H1 (cell line): Measurements from ENCODE around the gene STBD1. TPM values are rescaled to one million over a fixed set of nuclear protein-coding genes. Genes with fewer than 3 reads are reported as not detected.

Experiments used
- CTCF ChIA-PET: fragments of 300-600 bp; sonication (Branson Sonifier 250); formaldehyde crosslinking; loops from one replicate; lab custom pipeline; 2021; ENCODE audit not compliant: partially characterized antibody; lab: Charles Lee
- POLR2A ChIA-PET: fragments of 300-600 bp; sonication (Branson Sonifier 250); formaldehyde crosslinking; loops from one replicate; lab custom pipeline; 2021; ENCODE audit warnings: inconsistent platforms; ENCODE audit not compliant: partially characterized antibody; lab: Charles Lee
- DNase-seq, 2 experiments: peaks; one replicate each; pipeline versions ENCODE4 v3.0.0 to v3.0.0-alpha.2; 2010 to 2022; ENCODE audit warnings: low spot score in 2 of 2, low read depth in 1 of 2, mixed read lengths in 1 of 2
- FAIRE-seq: peaks from 2 replicates; lab custom pipeline; 2011; peaks lifted over from hg19 to GRCh38; lab: Jason Lieb, UNC
- H2AFZ ChIP-seq: 2 replicates; pipeline ENCODE4 v1.8.1; 2012; ENCODE audit warnings: low read length, inconsistent platforms
- H2AK5ac ChIP-seq: 2 replicates; pipeline ENCODE4 v1.6.1; 2013; ENCODE audit warnings: low read depth, low read length
- H2BK120ac ChIP-seq: replicated peaks from 2 replicates; pipeline ENCODE3; 2013; ENCODE audit warnings: low read depth, low read length, inconsistent platforms
- H2BK12ac ChIP-seq: 2 replicates; pipeline ENCODE4 v1.6.1; 2013; ENCODE audit warnings: low read depth, low read length
- H2BK15ac ChIP-seq: 2 replicates; pipeline ENCODE4 v1.6.1; 2013; ENCODE audit warnings: low read length
- H2BK20ac ChIP-seq: 2 replicates; pipeline ENCODE4 v1.6.1; 2013; ENCODE audit warnings: low read length
- H2BK5ac ChIP-seq: 2 replicates; pipeline ENCODE4 v1.6.1; 2013; ENCODE audit warnings: low read depth, low read length
- H3K14ac ChIP-seq: 2 replicates; pipeline ENCODE4 v1.6.1; 2013; ENCODE audit warnings: inconsistent platforms; ENCODE audit not compliant: insufficient read length
- H3K18ac ChIP-seq: 2 replicates; pipeline ENCODE4 v1.6.1; 2013; ENCODE audit warnings: low read length; ENCODE audit errors: extremely low read depth
- H3K23ac ChIP-seq: 2 replicates; pipeline ENCODE4 v1.6.1; 2013; ENCODE audit warnings: inconsistent platforms; ENCODE audit not compliant: insufficient read length
- H3K23me2 ChIP-seq: 2 replicates; pipeline ENCODE4 v1.6.1; 2013; ENCODE audit warnings: low read depth, low read length
- H3K27ac ChIP-seq: 2 replicates; pipeline ENCODE4 v1.6.1; 2011; ENCODE audit warnings: low read depth, low read length, inconsistent platforms
- H3K27me3 ChIP-seq, 4 experiments: replicated peaks in 1 of 4; 1 replicate in 1 of 4; 2 replicates in 3 of 4; pipeline versions ENCODE4 v1.6.1 to v1.8.1; 2011 to 2013; ENCODE audit warnings: low read length in 3 of 4, mild to moderate bottlenecking in 3 of 4, inconsistent platforms in 2 of 4, mixed read lengths in 2 of 4, moderate library complexity in 1 of 4; ENCODE audit not compliant: control insufficient read depth in 3 of 4, insufficient read depth in 3 of 4; ENCODE audit errors: extremely low read depth in 1 of 4
- H3K36me3 ChIP-seq, 4 experiments: 2 replicates each; pipeline versions ENCODE4 v1.6.1 to v1.8.1; 2011 to 2013; ENCODE audit warnings: mild to moderate bottlenecking in 4 of 4, low read length in 3 of 4, moderate library complexity in 2 of 4, control low read depth in 1 of 4, inconsistent platforms in 1 of 4; ENCODE audit not compliant: insufficient read depth in 4 of 4, control insufficient read depth in 2 of 4
- H3K4ac ChIP-seq: replicated peaks from 2 replicates; pipeline ENCODE3; 2013; ENCODE audit warnings: low read length, low read depth, mixed read lengths, inconsistent platforms; ENCODE audit not compliant: insufficient read length
- H3K4me1 ChIP-seq, 4 experiments: replicated peaks in 1 of 4; 1 replicate in 1 of 4; 2 replicates in 3 of 4; pipeline versions ENCODE4 v1.6.1 to v1.8.1; 2011 to 2013; ENCODE audit warnings: low read length in 3 of 4, inconsistent platforms in 2 of 4, mixed read lengths in 1 of 4; ENCODE audit not compliant: insufficient read depth in 4 of 4, control insufficient read depth in 3 of 4
- H3K4me2 ChIP-seq, 2 experiments: 2 replicates each; pipeline versions ENCODE4 v1.6.1 to v1.8.1; 2011 to 2013; ENCODE audit warnings: low read depth in 2 of 2, low read length in 2 of 2, control low read depth in 1 of 2, inconsistent platforms in 1 of 2, mild to moderate bottlenecking in 1 of 2; ENCODE audit not compliant: insufficient read depth in 1 of 2
- H3K4me3 ChIP-seq, 4 experiments: fragments of 200-600, 300-600 bp in 1 of 4; sonication (generic), shearing (Covaris generic), sonication (Bioruptor Twin) in 1 of 4; 2 replicates each; pipeline versions ENCODE4 v1.5.1 to v1.8.1; 2011 to 2016; ENCODE audit warnings: low read length in 4 of 4, low read depth in 3 of 4, control low read depth in 2 of 4, inconsistent platforms in 2 of 4, mild to moderate bottlenecking in 2 of 4, mixed read lengths in 1 of 4, moderate library complexity in 1 of 4; ENCODE audit not compliant: insufficient read depth in 2 of 4; ENCODE audit errors: extremely low read depth in 1 of 4
- H3K56ac ChIP-seq: replicated peaks from 2 replicates; pipeline ENCODE3; 2013; ENCODE audit warnings: low read depth, mild to moderate bottlenecking, mixed read lengths, low read length, inconsistent platforms; ENCODE audit not compliant: insufficient read length
- H3K79me1 ChIP-seq: 2 replicates; pipeline ENCODE4 v1.6.1; 2013; ENCODE audit warnings: low read depth, low read length, control low read depth
- H3K79me2 ChIP-seq, 2 experiments: 2 replicates each; pipeline versions ENCODE4 v1.6.1 to v1.8.1; 2012 to 2013; ENCODE audit warnings: low read length in 2 of 2, mild to moderate bottlenecking in 2 of 2, inconsistent platforms in 1 of 2; ENCODE audit not compliant: insufficient read depth in 2 of 2, control insufficient read depth in 1 of 2
- H3K9ac ChIP-seq, 4 experiments: replicated peaks in 1 of 4; 1 replicate in 1 of 4; 2 replicates in 3 of 4; pipeline versions ENCODE4 v1.6.1 to v1.8.1; 2011 to 2013; ENCODE audit warnings: low read depth in 3 of 4, low read length in 3 of 4, control low read depth in 2 of 4, mild to moderate bottlenecking in 2 of 4, moderate library complexity in 2 of 4, inconsistent platforms in 1 of 4; ENCODE audit errors: extremely low read depth in 1 of 4
- H3K9me3 ChIP-seq, 2 experiments: 2 replicates each; pipeline versions ENCODE4 v1.6.1 to v1.8.1; 2012 to 2013; ENCODE audit warnings: mild to moderate bottlenecking in 2 of 2, moderate library complexity in 2 of 2, control low read depth in 1 of 2, inconsistent platforms in 1 of 2, low read depth in 1 of 2, low read length in 1 of 2, mixed read lengths in 1 of 2; ENCODE audit not compliant: insufficient read depth in 2 of 2
- H4K20me1 ChIP-seq, 2 experiments: replicated peaks in 1 of 2; 2 replicates each; pipeline versions ENCODE3 to v1.8.1; 2011 to 2013; ENCODE audit warnings: inconsistent platforms in 2 of 2, low read length in 2 of 2, mild to moderate bottlenecking in 1 of 2; ENCODE audit not compliant: insufficient read depth in 2 of 2, control insufficient read depth in 1 of 2
- H4K5ac ChIP-seq: 2 replicates; pipeline ENCODE4 v1.6.1; 2013; ENCODE audit warnings: low read length, low read depth, mixed read lengths, inconsistent platforms; ENCODE audit not compliant: insufficient read length
- H4K8ac ChIP-seq: 2 replicates; pipeline ENCODE4 v1.8.0; 2013; ENCODE audit warnings: mild to moderate bottlenecking, moderate library complexity, low read length, inconsistent platforms; ENCODE audit not compliant: insufficient read depth; ENCODE audit errors: extremely low read depth
- H4K91ac ChIP-seq: replicated peaks from 2 replicates; pipeline ENCODE3; 2013; ENCODE audit warnings: low read length, mixed read lengths, inconsistent platforms; ENCODE audit not compliant: insufficient read length
- ASH2L ChIP-seq: fragments of 200-600, 300-600 bp; sonication (generic); IDR thresholded peaks from one replicate; pipeline ENCODE4 v1.7.1; 2017; ENCODE audit warnings: low read length
- CBX8 ChIP-seq: fragments of 300-800, 300-1000 bp; sonication (generic); IDR thresholded peaks from 2 replicates; pipeline ENCODE4 v1.7.1; 2016; ENCODE audit warnings: low read depth, low read length, borderline replicate concordance
- GTF2F1 ChIP-seq: IDR thresholded peaks from 2 replicates; pipeline ENCODE4 v1.6.1; 2012; ENCODE audit warnings: low read depth, low read length, improper control_type of control experiment, borderline replicate concordance
- HDAC2 ChIP-seq, 2 experiments: fragments of 300-600 bp in 1 of 2; sonication (generic) in 1 of 2; IDR thresholded peaks; 2 replicates each; pipeline ENCODE4 v1.6.1; 2011 to 2012; ENCODE audit warnings: low read depth in 2 of 2, low read length in 2 of 2, mild to moderate bottlenecking in 2 of 2, moderate library complexity in 2 of 2, borderline replicate concordance in 1 of 2, inconsistent platforms in 1 of 2
- POLR2A ChIP-seq, 2 experiments: IDR thresholded peaks; 1 replicate in 1 of 2; 2 replicates in 1 of 2; pipeline ENCODE4 v1.6.1; 2011; ENCODE audit warnings: low read depth in 2 of 2, low read length in 2 of 2, mild to moderate bottlenecking in 2 of 2; ENCODE audit errors: control extremely low read depth in 1 of 2
- RNF2 ChIP-seq: fragments of 200-900, 300-1000 bp; sonication (generic); IDR thresholded peaks from 2 replicates; pipeline ENCODE4 v1.7.1; 2016; ENCODE audit warnings: borderline replicate concordance, low read depth, mild to moderate bottlenecking, antibody characterized with exemption, low read length; ENCODE audit not compliant: poor library complexity, severe bottlenecking; ENCODE audit errors: missing control alignments
- SIN3A ChIP-seq, 2 experiments: IDR thresholded peaks in 1 of 2; conservative IDR thresholded peaks in 1 of 2; 2 replicates each; pipeline ENCODE4 v1.6.1; 2011 to 2012; ENCODE audit warnings: low read length in 2 of 2, improper control_type of control experiment in 1 of 2, low read depth in 1 of 2, mild to moderate bottlenecking in 1 of 2
- SP1 ChIP-seq: IDR thresholded peaks from 2 replicates; pipeline ENCODE4 v1.6.1; 2011; ENCODE audit warnings: low read depth, low read length
- SP4 ChIP-seq: IDR thresholded peaks from 2 replicates; pipeline ENCODE4 v1.6.1; 2012; ENCODE audit warnings: low read length, inconsistent platforms
- TBP ChIP-seq: IDR thresholded peaks from 2 replicates; pipeline ENCODE4 v1.6.1; 2011; ENCODE audit warnings: low read depth, low read length, improper control_type of control experiment
- TEAD4 ChIP-seq: IDR thresholded peaks from 2 replicates; pipeline ENCODE4 v1.6.1; 2012; ENCODE audit warnings: low read depth, low read length, inconsistent platforms, mixed read lengths
- polyA plus RNA-seq, 7 experiments: library from polyadenylated mRNA; depleted of rRNA in 3 of 7; stranded (reverse) in 5 of 7; unstranded in 2 of 7; fragments of >200 nt in 5 of 7; fragments of 200-250 nt in 2 of 7; gene quantifications; 1 replicate in 5 of 7; 2 replicates in 1 of 7; 4 replicates in 1 of 7; pipeline versions ENCODE4 v1.2.1 to v1.2.3, GENCODE V29; 2011 to 2013; ENCODE audit warnings: missing spikeins in 2 of 7, mixed read lengths in 2 of 7
- total RNA-seq: library from RNA; stranded (reverse); fragmentation: NEBNext Ultra II Directional; extraction: Animal tissue kit (Norgen Biotek cat#: 25700); gene quantifications from 2 replicates; pipeline ENCODE4 v1.2.1, GENCODE V29; 2021
- TF ChIP-seq, protein P1 (sequence below): IDR thresholded peaks from 2 replicates; pipeline ENCODE4 v1.6.1; 2011; ENCODE audit warnings: low read depth, mild to moderate bottlenecking, low read length; ENCODE audit not compliant: insufficient read depth
- TF ChIP-seq, protein P2 (sequence below): IDR thresholded peaks from 2 replicates; pipeline ENCODE4 v1.6.1; 2011; ENCODE audit warnings: low read length, improper control_type of control experiment

STBD1 gene
- total and polyA plus RNA-seq, 2 of the 8 experiments (the other 6 are each of a cell fraction or from before 2014, with no cell fraction given), result 0.45 to 1.7 TPM

DNA sequence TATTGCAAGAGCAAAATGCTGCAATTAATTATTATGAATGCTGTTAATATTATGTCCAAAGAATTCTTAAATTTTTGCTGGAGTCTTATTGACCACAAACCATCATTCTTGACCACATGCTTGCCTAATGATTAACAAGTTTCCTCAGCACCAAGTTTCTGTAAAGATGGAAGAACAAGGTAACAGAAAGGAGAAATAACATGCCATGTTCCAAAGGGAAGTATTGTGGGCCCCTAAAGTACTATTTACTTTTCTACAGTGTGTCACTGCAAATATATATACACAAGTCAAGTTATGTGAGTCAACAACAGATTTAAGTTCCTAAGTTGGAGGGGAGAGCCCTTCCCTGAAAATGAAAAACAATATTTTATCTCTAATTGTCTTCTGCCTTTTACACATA is 34.5 kb upstream of the STBD1 start:
- Histone ChIP-seq H2BK5ac (no peak overlapping the region), H4K20me1 (no peaks in the 10 kb centered on the region), H3K4me3 (no peak overlapping the region), H2BK120ac (no peak overlapping the region), H2BK15ac (no peak overlapping the region), H3K23ac (no peak overlapping the region), H3K9me3 (no peaks in the 10 kb centered on the region), H4K5ac (no peak overlapping the region), H2BK20ac (no peak overlapping the region), H2AK5ac (no peak overlapping the region), H4K8ac (no peak overlapping the region), H3K27me3 (peaks cover 0 to 2% (median 0%) of the 10 kb centered on the region in 4 experiments; a peak in 1 of 7 replicates), H3K23me2 (no peaks in the 10 kb centered on the region; the same call in 1 of the 2 replicates), H3K4ac (no peak overlapping the region), H3K56ac (no peak overlapping the region), H3K18ac (no peak overlapping the region), H3K14ac (no peak overlapping the region), H3K36me3 (no peaks in the 10 kb centered on the region), H3K79me2 (no peaks in the 10 kb centered on the region), H3K79me1 (no peaks in the 10 kb centered on the region), H3K9ac (no peak overlapping the region), H4K91ac (no peak overlapping the region), H3K4me1 (no peaks in the 10 kb centered on the region), H3K4me2 (no peak overlapping the region), H3K27ac (no peak overlapping the region), H2AFZ (no peak overlapping the region), H2BK12ac (no peak overlapping the region)
- TF ChIP-seq HDAC2 (IDR thresholded peaks at IDR 0.05; ENCODE audit: borderline replicate concordance in 1 of 2, low read depth in 2 of 2, low read length in 2 of 2), result no peak
- TF ChIP-seq SP1, result no peak
- TF ChIP-seq GTF2F1, result no peak
- no peak for TF ChIP-seq TBP
- TF ChIP-seq, protein P1, sequence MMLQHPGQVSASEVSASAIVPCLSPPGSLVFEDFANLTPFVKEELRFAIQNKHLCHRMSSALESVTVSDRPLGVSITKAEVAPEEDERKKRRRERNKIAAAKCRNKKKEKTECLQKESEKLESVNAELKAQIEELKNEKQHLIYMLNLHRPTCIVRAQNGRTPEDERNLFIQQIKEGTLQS, result no peak
- no peak for TF ChIP-seq SP4
- no peak for TF ChIP-seq POLR2A (IDR thresholded peaks at IDR 0.05; ENCODE audit: control extremely low read depth in 1 of 2, low read depth in 2 of 2, low read length in 2 of 2)
- no peak for TF ChIP-seq CBX8
- no peak for TF ChIP-seq TEAD4
- TF ChIP-seq SIN3A (conservative IDR thresholded peaks at IDR 0.05 in 1 of 2, IDR thresholded peaks at IDR 0.05 in 1 of 2; ENCODE audit: low read depth in 1 of 2, low read length in 2 of 2), result no peak
- no peak for TF ChIP-seq ASH2L
- no peak for TF ChIP-seq RNF2
- TF ChIP-seq, protein P2, sequence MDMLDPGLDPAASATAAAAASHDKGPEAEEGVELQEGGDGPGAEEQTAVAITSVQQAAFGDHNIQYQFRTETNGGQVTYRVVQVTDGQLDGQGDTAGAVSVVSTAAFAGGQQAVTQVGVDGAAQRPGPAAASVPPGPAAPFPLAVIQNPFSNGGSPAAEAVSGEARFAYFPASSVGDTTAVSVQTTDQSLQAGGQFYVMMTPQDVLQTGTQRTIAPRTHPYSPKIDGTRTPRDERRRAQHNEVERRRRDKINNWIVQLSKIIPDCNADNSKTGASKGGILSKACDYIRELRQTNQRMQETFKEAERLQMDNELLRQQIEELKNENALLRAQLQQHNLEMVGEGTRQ, result no peak
- DNase-seq (no peak), FAIRE-seq (no peak)
- ChIA-PET CTCF (no interaction called here), POLR2A (no interaction called here)
